Kidney (tissue), 14 donors: ENCODE measurements around the gene USP24. TPM values are rescaled to one million over a fixed set of nuclear protein-coding genes. Genes with fewer than 3 reads are reported as not detected.

Source experiments
- DNase-seq, 5 donors: peaks; one replicate each; pipeline ENCODE4 v3.0.0-alpha.2; 2013 to 2020
- FAIRE-seq: peaks from 2 replicates; lab custom pipeline; 2012; peaks lifted over from hg19 to GRCh38; lab: Jason Lieb, UNC
- H3K27ac ChIP-seq, 2 donors: one replicate each; pipeline ENCODE4 v1.7.0; 2013; ENCODE audit warnings: low read depth in 2 of 2, low read length in 2 of 2, inconsistent platforms in 1 of 2
- H3K27me3 ChIP-seq: one replicate; pipeline ENCODE4 v1.7.1; 2013; ENCODE audit warnings: low read length, inconsistent platforms; ENCODE audit not compliant: control insufficient read depth, insufficient read depth
- H3K36me3 ChIP-seq, 3 donors: one replicate each; pipeline versions ENCODE4 v1.7.0 to v1.7.1; 2013; ENCODE audit warnings: low read length in 3 of 3, control low read depth in 1 of 3, inconsistent platforms in 1 of 3; ENCODE audit not compliant: insufficient read depth in 3 of 3, control insufficient read depth in 2 of 3
- H3K4me1 ChIP-seq, 3 donors: one replicate each; pipeline versions ENCODE4 v1.7.0 to v1.7.1; 2013; ENCODE audit warnings: low read length in 3 of 3, inconsistent platforms in 1 of 3, low read depth in 1 of 3; ENCODE audit not compliant: control insufficient read depth in 2 of 3, insufficient read depth in 2 of 3
- H3K4me3 ChIP-seq, 3 donors: one replicate each; pipeline versions ENCODE4 v1.7.0 to v1.8.1; 2013; ENCODE audit warnings: low read length in 3 of 3, control low read depth in 1 of 3, inconsistent platforms in 1 of 3
- H3K9ac ChIP-seq, 3 donors: one replicate each; pipeline versions ENCODE4 v1.7.0 to v1.7.1; 2013; ENCODE audit warnings: low read length in 3 of 3, control low read depth in 1 of 3, inconsistent platforms in 1 of 3
- H3K9me3 ChIP-seq, 3 donors: one replicate each; pipeline versions ENCODE4 v1.7.0 to v1.7.1; 2013; ENCODE audit warnings: low read length in 3 of 3, control low read depth in 1 of 3, inconsistent platforms in 1 of 3; ENCODE audit not compliant: control insufficient read depth in 2 of 3, insufficient read depth in 1 of 3
- intact Hi-C: fragments of 100-400 bp; cut with DNase I; formaldehyde crosslinking; loops from one replicate; pipeline ENCODE4 v1.11.1; 2022
- polyA plus RNA-seq: library from polyadenylated mRNA; stranded (reverse); fragments of 350-450 nt; fragmentation: Illumina TruSeq; extraction: RNeasy Lipid Tissue Mini Kit (QIAGEN cat#74804); gene quantifications from one replicate; pipeline ENCODE4 v1.2.3, GENCODE V29; 2014; ENCODE audit warnings: low read depth, low replicate concordance; ENCODE audit not compliant: insufficient read depth
- total RNA-seq: library from RNA; stranded (reverse); fragmentation: NEBNext Ultra II Directional; extraction: Animal tissue kit (Norgen Biotek cat#: 25700); gene quantifications from one replicate; pipeline ENCODE4 v1.2.1, GENCODE V29; 2021
- TF ChIP-seq, protein P1 (sequence below): IDR thresholded peaks from 3 replicates; pipeline ENCODE4 v1.5.1; 2012; ENCODE audit warnings: mild to moderate bottlenecking, moderate library complexity, borderline replicate concordance; ENCODE audit not compliant: insufficient read depth; ENCODE audit errors: extremely low read depth
- donor health status: control.
- donor health status: control.
- donor health status: control.
- donor health status: control.
- donor health status: control.
- donor health status: DM: yes; HTN: yes; CAD: no.
- donor health status: Normal renal cell carcinoma (clear cell type).

The USP24 gene
- total and polyA plus RNA-seq, 2 donors from 2014 or later, result 10.1 to 49.2 TPM

DNA sequence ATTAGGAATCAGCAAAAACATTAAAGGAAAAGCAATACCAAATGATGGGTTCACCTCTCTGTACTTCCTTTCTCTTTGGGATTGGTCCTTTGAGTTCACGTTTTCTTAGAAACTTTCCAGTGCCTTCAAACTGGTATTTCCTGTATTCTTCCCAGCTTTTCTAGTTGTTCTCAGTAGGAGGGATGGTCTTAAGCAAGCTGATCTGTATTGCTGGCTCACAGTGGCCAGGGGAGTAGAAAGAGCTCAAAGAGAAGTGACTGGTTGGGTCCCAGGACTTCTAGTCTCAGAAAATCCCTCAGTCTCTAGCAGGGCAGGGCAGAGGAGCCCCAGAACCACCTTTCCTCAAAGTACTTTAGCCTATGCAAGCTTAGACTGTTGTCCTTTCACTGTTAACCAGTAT, 10.1 kb upstream of the USP24 start:
- TF ChIP-seq, protein P1, sequence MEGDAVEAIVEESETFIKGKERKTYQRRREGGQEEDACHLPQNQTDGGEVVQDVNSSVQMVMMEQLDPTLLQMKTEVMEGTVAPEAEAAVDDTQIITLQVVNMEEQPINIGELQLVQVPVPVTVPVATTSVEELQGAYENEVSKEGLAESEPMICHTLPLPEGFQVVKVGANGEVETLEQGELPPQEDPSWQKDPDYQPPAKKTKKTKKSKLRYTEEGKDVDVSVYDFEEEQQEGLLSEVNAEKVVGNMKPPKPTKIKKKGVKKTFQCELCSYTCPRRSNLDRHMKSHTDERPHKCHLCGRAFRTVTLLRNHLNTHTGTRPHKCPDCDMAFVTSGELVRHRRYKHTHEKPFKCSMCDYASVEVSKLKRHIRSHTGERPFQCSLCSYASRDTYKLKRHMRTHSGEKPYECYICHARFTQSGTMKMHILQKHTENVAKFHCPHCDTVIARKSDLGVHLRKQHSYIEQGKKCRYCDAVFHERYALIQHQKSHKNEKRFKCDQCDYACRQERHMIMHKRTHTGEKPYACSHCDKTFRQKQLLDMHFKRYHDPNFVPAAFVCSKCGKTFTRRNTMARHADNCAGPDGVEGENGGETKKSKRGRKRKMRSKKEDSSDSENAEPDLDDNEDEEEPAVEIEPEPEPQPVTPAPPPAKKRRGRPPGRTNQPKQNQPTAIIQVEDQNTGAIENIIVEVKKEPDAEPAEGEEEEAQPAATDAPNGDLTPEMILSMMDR, result no peak
- Histone ChIP-seq H3K27ac (no peak overlapping the region), H3K4me1 (no peaks in the 10 kb centered on the region), H3K27me3 (no peaks in the 10 kb centered on the region), H3K9me3 (no peaks in the 10 kb centered on the region), H3K36me3 (no peaks in the 10 kb centered on the region), H3K4me3 (no peak overlapping the region), H3K9ac (no peak overlapping the region)
- intact Hi-C loops, result no loop called here
- DNase-seq (no peak), FAIRE-seq (no peak)

DNA sequence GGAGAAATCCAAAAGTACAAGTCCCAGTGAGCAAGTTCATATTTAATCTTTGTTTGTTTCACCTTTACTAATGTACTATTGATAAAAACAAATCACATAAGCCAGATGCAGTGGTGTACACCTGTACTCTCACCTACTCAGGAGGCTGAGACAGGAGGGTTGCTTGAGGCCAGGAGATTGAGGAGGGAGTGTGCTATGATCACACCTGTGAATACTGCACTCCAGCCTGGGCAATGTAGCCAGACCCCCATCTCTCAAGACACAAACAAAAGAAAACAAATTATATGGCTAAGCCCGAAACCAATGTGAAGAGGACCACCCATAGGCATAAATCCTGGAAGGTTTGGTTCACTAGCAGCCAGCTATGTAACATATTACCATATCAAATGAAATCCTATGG, 9.6 kb upstream of the USP24 start:
- no peaks in the 10 kb centered on the region for H3K27me3 ChIP-seq
- no peak overlapping the region for H3K27ac ChIP-seq
- no peak overlapping the region for H3K9ac ChIP-seq
- H3K4me3 ChIP-seq, result no peak overlapping the region
- DNase-seq (no peak), FAIRE-seq (no peak)
- TF ChIP-seq, protein P1, result no peak
- H3K4me1 ChIP-seq, result no peaks in the 10 kb centered on the region
- H3K36me3 ChIP-seq, result no peaks in the 10 kb centered on the region
- intact Hi-C loops, result no loop called here
- no peaks in the 10 kb centered on the region for H3K9me3 ChIP-seq

DNA sequence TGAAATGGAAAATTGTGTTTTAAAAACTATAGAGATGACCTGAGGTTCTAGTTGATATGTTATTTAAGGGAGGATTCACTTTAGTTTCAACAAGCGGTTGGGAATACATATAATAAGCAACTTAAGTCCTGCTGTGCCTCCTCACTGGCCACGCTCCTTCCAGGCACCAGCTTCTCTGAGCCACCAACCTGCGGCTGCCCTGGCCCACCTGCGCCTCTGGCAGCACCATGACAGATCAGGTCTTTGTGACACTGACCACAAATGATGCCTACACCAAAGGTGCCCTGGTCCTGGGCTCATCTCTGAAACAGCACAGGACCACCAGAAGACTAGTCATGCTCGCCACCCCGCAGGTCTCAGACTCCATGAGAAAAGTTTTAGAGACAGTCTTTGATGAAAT, 7.0 kb upstream of the USP24 start:
- Histone ChIP-seq H3K27ac (no peak overlapping the region), H3K4me1 (no peaks in the 10 kb centered on the region), H3K9me3 (no peaks in the 10 kb centered on the region), H3K27me3 (no peaks in the 10 kb centered on the region), H3K4me3 (no peak overlapping the region), H3K9ac (no peak overlapping the region), H3K36me3 (no peaks in the 10 kb centered on the region)
- TF ChIP-seq, protein P1, result no peak
- intact Hi-C loops, result no loop called here
- FAIRE-seq (no peak), DNase-seq (no peak)
